GM19397 (cell line): ENCODE data around the gene TGIF1.

Experiments
- ATAC-seq: cut with Tn5 transposase; IDR thresholded peaks from one replicate; pipeline ENCODE4 v1.9.1; 2021; ENCODE audit warnings: mild to moderate bottlenecking, moderate library complexity; ENCODE audit not compliant: unreplicated experiment

Gene TGIF1

DNA sequence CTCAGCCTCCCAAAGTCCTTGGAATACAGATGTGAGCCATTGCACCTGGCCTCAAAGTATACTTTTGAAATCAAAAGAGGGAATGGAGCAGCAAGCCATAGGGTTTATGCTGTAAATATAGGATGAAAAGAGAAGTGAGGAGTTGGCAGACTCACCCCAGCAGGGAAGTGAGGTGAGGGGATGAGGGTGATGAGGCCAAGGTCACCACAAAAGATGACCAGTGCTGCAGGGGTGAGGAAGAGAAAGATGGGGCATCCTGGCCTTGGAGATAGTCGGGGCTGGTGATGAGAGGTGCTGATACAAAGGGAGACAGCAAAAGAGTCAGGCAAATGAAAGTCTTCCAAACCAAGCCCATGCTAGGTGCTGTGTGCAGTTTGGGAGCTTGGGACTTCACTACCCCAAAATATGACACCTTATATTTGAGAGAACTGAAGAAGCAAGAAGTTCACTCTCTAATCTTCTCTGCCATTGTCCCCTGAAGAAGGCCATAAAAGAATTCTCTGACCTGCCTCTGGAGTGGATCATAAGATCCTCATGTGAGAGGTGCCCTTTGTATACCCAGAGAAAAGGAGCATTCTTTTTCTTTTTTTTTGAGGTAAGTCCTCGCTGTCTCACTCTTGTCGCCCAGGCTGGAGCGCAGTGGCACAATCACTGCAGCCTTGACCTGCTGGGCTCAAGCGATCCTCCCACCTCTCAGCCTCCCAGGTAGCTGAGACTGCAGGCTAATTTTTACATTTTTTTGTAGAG, 31.0 kb downstream of the TGIF1 start:
- no peak for ATAC-seq

DNA sequence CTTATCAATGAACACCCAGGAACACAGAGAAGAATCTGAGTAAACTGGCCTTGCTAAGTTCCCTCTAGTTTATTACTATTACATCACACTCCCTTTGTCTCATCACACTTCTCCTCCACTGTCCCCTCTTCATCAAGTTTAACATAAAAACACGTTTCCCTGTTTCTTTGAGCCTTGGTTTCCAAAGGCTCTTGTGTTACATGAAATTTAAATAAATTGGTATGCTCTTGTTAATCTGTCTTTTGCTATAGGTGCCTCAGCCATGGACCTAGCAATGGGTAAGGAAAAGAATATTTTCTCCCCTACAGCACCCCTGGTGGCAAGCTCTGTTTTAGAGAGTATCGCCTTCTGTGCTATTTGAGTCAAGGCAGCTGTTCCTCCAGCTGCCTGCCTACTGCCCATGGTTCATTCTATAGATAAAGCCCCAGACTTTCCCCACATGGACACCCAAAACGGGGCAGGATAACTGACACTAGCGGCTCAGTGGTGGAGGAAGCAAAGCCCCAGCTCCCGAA, 31.8 kb downstream of the TGIF1 start:
- no peak for ATAC-seq

DNA sequence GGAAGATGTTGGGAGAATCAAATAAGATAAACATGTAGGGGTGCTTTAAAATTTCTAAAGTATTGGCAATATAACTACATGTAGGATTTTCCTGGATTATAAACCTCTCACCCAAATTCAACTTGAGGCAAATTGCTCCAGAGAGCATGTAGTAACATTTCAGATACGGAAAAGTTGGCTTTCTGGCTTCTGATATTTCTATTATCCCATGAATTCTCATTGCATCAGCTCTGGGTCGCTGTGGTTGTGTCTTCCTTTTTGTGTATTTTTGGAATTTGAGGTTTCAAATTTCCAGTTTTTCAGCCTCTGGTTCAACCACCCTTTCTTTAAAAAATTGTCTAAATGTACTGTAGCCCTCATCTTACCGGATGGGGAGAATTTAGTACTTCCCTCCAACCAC, 32.3 kb downstream of the TGIF1 start:
- ATAC-seq, result no peak

DNA sequence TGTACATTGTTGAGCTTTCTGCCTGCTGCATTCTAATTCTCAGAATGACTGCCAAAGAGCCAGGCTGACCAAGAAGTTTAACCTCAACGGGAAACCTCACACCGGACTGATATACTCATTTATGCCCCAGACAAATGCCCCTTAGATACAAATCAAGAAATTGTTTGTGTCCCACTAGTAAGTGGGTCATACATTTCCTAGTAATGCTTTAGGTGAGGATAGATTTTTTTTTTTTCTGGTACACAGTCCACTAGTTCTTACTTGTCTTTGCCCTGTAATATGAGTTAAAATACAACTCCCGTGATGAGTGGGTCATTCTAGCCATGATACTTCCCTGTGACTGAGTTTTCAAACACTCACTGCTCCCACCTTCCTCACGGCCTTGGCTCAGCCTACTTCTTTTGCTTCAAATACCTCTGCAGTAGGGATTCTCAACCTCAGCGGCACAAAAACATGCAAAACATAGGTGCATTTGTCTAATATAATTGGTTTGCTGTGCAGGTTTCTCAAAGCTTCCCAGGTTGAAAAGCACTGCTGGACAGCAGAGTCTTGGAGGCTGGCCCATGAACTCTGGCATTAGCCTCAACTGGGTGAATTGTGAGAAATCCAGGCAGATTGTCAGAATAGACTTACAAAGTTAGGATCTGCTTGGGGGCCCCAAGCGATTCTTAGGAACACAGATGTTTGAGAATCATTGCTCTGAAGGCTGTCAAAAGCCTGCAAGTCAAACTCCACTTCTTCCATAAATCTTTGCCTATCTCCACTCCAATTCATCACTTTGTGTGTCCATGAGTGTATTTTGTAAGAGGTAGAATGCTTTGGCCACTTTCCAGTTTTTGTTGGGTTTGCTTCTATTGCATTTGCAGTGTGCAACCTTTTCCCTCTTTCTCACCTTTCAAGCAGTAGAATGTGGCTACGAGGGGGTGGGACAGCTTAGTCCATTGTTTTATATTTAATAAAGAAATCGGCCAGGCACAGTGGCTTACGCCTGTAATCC, 35.5 kb downstream of the TGIF1 start:
- ATAC-seq, result no peak

DNA sequence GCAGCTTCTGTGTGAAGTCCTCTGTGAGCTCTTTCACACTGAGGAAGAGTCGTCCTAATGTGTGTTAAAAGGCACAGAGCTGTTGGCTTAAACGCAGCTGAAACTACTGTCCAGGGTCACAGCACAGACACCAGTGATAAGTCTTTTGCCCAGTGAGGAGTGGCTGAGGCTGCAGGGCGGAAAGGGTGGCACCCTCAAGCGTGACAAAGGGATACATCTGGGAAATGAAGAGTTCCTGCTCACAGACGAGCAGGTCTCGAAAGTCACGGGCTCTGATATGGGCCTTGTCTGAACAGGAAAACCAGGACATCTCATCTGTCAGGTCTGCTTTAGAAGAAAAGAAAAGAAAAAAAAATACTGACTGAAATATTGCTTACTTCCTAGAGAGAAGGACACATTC, 36.5 kb downstream of the TGIF1 start:
- no peak for ATAC-seq

DNA sequence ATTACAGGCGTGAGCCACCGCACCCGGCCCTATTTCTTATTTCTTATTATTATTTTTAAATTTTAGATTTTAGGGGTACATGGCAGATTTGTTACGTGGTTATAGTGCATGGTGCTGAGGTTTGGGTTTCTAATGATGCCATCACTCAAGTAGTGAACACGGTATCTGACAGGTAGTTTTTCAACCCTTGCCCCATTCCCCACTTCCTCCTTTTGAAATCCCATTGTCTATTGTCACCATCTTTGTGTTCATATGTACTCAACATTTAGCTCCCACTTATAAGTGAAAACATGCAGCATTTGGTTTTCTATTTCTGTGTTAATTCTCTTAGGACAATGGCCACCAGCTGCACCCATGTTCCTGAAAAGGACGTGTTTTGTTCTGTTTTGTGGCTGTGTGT, 39.5 kb downstream of the TGIF1 start:
- no peak for ATAC-seq

DNA sequence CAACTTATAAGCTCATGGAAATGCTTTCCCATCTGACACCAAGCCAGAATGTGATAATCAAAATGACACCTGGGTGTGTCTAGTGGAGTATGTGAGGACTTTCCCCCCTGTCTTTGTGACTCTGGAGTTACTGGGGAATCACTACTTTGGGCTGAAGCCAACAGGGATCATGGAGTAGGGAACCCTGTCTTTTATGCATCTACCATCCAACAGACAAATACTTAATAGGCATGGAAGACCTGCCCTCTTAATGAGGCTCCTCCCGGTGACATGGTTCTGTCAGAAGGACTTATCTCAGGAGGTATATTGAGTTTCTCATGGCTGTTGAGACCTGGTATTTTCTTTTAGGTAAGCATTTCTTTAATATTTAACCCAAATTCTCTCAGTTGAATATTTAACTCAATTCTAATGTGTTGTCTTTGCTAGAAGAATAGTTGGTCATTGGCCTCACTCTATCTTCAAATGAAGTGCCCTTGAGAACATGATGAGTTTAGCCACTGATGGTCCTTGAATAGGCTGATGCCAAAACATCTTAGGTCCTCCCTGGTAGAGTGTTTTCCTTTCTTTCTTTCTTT, 42.1 kb downstream of the TGIF1 start:
- no peak for ATAC-seq

DNA sequence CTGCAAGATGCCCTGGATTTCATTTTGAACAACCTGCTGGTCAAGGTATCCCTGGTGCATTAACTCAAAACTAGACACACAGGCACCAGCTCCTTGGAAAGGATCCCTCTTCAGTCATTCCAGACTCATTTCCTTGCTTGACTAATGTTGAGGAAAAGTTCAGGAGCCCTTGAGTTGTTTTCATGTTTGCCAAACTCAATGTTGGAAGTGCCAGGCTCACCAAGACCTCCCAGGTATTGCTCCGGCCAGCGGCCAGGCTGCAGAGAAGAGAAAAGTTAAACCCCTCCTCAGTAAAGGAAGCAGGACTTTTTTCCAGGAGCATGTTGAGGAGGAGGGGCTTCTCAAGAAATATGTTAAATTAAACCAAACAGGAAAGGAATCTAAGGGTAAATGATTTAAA, 42.7 kb downstream of the TGIF1 start:
- no peak for ATAC-seq

DNA sequence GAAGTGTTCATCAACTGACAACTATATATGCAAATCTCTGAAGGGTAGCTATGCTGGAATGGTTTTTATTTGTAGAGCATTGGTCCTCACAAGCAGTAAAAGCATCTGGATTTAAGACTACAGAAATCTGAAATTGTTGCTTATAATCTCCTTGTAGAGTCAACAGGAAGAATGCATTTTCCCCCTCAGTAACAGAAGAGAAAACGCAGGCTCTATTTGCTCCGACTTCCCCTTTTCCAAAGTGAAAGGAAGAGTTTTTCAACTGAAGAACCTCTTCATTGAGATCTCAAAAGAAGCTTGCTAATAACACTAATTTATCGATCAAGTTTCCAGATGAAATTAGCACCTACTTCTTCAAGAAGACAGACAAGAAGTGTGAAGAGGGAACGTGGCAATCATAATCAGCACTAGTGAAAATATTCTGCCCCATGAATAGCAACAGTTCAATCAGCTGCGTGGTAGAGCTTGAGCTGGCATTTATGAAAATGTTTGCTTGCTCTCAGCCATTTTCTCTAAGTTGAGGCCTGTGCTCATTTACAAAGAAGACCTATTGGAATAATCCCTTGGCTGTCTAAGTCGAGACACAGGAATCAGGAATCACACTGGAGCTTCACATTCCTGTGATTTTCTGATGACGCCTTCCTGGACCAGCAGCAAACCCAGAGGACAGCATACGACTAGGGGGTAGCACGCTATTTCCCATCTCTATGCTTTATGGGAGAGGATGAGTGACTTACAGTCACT, 43.7 kb downstream of the TGIF1 start:
- no peak for ATAC-seq

DNA sequence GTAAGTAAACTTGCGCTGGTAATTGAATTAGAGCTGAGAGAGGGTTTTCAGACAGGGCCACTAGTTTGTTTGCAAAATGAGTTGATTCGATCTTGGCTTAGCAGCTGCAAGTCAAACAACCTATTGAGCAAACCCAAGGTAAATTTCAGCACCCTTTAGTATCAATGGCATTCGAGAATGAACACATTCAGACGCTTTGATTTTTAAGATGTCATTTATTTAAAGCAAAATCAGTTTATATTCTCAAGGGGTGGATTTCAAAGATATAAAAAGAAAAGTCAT, 44.2 kb downstream of the TGIF1 start:
- no peak for ATAC-seq

DNA sequence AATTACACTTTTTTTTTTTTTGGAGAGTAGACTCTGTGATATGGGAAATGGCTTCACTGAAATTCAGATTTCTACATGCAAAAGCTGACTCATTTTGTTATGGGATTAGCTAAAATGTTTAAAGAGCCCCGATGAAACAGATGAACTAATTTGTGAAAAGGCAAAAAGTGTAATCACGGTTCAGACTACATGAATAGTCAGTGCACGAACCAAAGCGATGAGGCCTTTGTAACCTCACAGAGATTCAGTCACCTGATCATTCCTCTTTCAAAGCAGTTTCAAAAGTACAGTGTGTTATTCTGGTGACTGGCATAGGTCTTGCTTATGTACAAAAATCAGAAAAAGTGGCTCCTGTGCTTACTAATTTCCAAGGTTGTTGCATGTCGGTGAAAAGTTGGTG, 44.6 kb downstream of the TGIF1 start:
- no peak for ATAC-seq

DNA sequence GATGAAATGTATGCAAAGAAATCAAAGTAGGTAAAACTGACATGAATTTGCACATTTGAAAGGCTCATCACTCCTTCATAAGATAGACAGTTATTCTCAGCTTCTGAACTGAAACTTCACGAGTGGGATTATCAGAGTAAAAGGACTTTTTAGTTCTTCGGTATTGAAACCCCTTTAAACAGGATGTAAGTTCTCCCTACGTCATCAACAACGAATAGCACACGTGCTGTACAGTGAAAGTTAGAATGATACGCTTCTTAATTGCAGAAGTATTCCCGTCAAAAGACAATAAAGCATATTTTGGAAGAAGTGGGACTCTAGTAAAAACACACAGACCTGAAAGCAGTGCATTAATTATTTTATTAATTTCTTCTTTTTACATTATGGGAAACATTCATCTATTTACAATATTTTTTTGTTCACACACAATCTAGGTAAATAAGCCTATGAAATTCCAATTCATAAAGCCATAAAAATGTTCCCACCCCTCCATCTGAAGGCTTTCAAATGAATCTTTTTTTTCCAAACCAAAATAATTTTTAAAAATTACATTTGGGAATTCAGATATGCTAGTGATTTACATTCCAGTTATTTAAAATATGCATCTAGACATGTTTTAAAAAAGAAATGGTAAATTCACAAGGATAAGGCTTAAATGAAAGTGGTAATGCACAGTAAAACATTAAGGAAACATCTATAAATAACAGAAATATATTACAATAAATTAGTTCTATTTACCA, 45.9 kb downstream of the TGIF1 start:
- no peak for ATAC-seq

DNA sequence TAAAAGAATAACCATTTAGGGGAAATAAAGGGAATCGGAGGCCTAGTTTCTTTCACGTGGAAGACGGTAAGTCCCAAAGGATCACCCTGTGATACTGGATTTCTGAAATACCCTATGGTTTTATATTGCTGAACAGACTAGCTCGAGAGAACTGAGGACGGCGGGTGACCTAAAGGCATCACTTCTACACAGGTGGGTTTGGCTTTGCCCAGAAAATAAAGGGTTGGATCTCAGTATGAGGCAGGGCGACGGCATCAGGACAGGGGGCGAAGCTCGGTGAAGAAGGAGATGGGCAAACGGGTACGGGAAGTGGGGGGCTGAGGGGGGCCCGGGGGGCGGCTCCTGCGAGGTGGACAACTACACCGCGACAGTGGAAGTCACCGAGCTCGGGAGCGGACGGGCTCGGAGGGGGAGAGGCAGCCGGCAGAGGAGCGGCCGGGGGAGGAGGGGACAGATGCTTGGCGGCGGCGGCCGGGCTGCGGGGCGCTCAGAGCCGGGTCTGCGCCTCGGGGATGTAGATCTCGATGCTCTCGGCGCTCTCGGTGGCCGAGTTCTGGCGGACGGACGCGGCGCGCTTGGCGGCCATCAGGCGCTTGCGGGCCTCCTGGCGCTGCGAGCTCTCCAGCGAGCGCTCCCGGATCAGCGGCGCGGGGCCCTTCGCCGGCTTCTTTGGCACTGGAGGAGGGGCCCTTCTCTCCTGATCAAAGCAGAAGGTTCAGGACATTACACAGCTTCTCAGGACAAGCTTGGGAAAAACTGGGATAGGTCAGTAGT, 48.9 kb downstream of the TGIF1 start:
- ATAC-seq, result no peak

DNA sequence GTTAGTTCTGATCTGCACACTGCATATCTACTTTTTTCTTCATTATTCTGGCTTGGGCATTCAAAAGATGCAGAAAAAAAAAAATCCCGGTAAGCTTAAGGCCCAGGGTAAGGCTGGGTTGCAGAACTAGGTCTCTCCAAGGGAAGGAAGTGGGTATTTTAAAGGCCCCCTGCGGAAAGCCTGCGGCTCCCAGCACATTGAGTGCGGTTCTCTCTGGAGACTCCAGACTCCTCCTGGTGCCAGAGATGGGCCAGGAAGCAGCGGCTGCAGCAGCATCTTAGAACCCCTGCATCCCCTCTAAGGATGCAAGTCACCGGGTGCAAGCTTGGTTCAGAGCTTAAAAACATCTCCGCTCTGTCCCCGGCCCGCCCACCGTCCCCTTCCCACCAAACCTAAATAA, 49.5 kb downstream of the TGIF1 start:
- no peak for ATAC-seq

DNA sequence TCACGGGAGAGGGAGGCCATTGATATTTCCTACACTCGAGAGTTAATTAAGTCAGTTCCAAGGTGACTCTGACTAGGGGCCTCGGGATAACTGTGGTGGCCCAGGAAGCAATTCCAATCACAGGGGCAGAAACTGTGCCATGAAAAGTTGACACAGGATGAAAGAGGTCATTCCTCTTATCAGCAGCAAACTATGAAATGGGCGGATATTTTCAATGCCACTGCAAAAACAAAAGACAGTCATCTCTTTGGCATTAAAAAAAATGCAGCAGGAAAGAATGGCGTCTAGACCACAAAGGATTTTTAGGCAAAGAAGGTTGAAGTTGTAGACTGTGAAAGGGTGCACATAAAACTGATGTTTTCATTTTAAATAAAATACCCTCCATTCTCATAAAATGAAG, 50.0 kb downstream of the TGIF1 start:
- ATAC-seq, result no peak

DNA sequence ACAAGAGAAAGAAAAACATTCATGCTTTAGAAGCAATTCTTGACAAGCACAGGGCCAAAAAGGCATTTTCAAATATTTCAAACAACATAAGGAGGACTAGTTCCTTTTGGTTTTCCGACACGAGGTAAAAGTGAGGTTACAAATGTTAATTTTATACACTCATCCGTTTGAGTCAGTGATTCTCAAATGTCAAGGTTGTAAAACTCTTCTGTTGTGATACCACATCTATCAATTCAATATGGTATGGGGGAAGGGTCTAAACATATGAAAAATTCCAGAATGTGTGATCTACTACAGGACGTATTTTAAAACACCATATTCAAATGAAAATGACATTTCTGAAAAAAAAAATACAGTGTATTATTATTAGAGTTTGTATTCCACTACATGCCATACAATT, 52.7 kb downstream of the TGIF1 start:
- ATAC-seq, result no peak

DNA sequence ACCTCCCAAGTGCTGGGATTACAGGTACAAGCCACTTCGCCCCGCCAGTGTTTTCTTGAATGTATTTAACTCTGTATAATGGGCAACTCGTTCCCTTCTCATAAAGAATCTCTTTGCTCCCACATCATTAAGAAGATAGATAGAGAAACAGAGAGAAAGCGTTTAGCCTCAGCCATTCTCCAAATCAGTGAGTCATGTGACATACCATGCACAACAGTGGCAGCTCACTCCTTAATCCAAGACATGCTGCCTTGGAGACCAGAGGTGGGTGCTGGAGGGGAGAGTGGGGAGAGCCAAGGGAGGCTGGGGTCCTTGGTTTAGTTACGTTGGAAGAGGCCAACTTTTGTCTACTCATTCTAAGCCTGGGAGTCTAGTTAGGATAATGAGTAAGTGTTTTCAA, 54.7 kb downstream of the TGIF1 start:
- no peak for ATAC-seq

DNA sequence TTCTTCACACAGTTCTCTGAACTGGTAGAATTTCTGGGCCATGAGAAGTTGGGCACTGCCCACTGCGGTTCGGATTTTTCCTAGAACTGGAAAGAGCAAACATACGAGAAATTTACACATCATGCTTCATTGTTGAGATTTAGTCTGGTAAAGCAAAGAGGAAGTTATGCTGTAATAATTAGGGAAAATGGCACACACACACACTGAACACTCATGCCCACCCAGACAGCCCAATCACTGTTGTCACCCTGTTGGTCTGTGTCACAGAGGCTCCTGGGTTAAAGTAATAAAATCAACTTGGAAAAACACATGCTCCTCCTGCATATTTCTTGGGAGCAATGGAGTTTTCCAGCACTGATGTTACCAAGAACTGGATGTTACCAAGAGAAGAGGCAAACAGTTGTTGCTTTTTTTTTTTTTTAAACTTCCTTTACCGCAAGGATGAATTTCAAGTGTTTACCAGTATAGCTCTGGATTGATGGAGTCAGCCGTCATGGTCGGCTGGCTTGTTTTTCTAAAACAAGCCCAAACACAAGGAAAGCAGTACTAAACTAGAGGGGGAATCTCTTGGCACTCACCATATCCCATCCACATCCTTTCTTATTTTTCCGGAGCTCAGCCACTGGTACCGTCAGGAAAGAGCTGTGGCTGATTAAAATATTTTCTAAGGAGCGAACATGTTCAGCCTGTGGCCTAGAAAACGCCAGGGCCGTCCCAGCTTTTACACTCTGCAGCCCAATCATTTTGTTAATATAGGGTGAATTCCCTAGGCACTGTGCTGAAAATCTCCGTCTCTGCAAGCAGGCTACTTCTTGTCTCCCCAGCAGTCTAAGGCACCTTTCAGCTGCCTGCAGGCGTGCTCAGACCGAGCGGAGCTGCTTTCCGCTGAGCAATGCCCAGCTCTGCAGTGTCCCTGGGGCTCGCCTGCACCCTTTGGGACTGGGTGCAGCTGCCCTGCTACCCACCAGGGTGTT, 58.9 kb downstream of the TGIF1 start:
- ATAC-seq, result no peak
